HG03103 (cell line): ENCODE data around the gene BBS12.
A peak's percentile ranks its signal among the peaks of the same experiment; 100 is the strongest.

Experiments
- ATAC-seq: cut with Tn5 transposase; IDR thresholded peaks from one replicate; pipeline ENCODE4 v1.9.1; 2021; ENCODE audit warnings: low read depth; ENCODE audit not compliant: unreplicated experiment

BBS12 gene

DNA sequence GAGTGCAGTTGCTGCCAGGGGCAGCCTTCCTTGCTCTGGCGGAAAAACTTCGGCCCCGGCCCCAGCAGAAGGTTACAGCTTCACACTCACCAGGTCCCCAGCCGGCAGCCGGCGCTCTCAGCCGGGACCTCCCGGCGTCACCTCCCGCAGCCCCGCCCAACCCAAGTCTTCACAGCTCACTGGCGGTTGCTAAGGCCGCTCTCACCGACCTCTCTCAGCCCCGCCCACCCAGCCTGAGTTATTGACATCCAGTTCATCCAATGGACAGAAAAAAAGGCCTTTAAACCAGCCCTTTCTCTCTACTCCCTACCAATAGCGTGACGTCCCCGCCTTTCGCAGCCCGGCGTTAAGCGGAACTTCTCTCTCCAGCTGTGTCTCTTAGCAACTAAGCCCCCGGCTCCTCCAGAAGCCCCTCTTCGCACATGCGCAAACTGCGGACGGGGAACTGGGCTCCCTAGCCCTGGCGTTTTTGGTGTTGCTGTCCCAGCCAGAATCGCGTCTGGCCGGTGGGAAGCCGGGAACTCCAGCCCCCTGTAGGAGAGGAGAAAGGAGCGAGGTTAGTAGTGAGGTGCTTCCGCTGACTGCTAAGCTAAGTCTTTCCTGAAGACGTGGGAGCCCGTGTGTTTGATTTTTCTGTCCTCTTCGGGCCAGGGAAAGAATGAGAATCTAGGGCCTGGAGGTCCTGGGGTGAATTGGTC is at the start of gene BBS12:
Gene BBS12, plus strand, starts transcription at position 376 of the 698 bp plus-strand sequence. CDS start 9,189 bp downstream, outside the sequence.
- ATAC-seq = peak; percentile 100

DNA sequence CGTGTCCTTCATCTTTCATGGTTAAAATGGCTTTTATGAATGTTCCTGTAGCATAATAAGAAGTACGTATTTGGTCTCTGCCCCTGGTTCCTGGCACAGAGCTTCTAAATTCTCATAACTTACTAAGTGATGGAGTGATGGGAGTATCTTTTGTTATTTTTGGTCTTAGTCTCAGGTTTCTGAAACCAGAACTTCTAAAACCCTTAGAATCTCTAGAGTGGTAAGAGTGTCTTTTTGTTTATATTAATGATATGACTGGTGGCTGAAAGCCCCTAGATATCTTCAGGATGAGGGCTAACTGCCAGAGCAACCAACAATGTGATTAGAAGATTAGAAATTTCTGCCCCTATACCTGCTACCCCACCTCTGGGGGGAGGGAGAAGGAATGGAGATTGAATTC is 45.8 kb upstream of the BBS12 start:
- ATAC-seq = no peak

DNA sequence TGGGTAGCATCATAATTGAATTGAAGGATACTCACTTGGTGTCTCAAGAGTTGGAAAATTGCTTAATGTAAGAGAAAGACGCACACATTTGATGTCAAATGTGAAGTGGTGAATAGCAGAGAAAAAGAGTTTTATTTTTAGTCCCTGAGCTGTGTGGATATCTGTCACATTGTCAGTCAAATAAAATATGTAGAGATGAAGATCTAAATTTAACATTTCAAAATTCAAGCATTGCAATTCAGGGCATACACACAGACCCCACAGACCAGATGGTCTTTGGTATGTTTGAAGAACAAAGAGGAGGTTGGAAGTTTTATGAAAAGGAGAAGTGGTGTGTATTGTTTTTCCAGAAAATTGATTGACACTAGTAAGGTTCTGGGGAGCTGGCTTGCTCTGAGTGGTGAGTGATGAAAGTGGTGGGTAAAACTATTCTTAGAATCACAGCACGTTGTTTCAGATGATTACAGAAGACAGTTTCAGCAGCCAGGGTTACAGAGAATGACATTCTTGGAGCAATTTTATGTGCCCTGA is 44.9 kb upstream of the BBS12 start:
- peak; percentile 61 for ATAC-seq

DNA sequence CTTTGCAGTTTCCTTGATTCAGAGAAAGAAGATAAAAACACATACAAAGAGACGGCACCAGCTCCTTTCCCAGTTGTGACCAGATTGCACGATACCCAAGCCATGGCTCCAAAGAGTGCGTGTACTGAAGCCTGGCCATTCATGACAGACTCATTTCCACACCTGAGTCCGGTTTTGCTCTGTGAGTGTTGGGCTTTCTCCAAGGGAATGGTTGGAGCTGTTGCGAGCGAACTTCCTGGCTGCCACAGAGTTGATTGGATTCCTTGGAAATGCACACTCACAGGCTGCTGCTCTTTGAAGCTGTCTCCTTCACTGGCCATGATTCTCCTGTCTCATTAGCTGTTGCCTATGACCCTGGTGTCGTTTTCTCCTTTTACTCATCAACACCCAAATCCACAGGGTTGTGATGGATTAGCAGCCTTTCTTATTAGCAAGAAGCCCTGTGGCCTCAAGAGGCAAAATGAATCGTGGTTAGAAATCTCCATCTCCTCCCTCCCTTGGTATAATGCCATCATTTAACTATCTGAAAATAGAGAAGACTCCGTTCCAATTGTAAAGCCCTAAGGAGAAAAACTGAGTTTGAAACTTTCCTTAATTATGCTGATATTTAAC is 43.9 kb upstream of the BBS12 start:
- ATAC-seq = no peak

DNA sequence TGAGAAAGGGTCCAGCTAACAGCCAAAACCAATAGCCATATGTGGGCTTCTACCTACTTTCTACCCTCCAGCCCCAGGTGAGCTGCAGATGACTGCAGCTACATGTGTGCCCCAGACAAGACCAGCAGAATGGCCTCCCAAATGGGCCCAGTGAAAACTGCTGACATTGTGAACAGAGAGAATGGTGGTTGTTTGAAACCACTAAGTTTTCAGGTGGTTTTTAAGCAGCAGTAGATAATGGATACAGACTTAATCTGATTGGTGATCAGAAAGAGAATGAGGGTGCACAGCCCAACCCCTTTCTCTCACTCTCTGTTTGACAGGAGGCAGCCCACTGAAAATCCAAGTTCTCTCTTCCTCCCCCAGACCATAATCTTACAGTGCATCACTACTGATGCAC is 42.5 kb upstream of the BBS12 start:
- peak; percentile 66 for ATAC-seq

DNA sequence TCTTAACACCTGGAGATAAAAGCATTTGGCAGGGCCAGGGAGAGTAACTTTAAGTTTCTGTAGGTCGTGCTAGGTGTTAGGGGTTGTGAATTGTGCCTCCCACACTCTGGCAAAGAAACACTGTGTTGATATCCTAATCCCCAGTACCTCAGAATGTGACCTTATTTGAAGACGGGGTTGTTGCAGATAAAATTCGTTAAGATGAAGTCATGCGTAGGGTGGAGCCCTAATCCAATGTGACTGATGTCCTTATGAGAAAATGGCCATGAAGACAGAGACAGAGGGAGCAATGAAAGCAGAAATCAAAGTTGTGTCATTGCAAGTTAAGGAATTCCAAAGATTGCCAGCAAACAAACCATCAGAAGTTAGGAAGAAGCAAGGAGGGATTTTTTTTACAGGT is 40.5 kb upstream of the BBS12 start:
- ATAC-seq = no peak

GRCh38 chr4:122692641-122693520 is 39.6 kb upstream of the BBS12 start:
- no peak for ATAC-seq

- ATAC-seq = no peak
These were observed 37.3 kb upstream of the BBS12 start for GRCh38 chr4:122695226-122695625.

GRCh38 chr4:122700178-122700725 is 32.3 kb upstream of the BBS12 start:
- no peak for ATAC-seq

- ATAC-seq = no peak
These were observed 31.4 kb upstream of the BBS12 start for GRCh38 chr4:122701061-122701460.

DNA sequence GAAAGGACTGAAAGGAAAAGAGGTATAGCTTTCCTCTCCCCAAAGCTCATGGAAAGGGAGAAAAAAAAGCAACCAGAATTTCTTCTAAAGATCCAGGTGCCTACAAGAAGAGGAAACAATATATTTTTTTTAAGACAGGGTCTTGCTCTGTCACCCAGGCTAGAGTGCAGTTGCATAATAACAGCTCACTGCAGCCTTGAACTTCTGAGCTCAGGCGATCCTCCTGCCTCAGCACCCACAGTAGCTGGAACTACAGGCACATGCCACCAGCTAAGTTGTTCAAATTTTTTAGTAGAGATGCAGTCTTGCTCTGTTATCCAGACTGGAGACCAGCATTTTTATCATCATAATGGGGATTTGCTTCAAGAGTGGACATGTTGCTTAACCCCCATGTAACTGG is 30.5 kb upstream of the BBS12 start:
- no peak for ATAC-seq

GRCh38 chr4:122702939-122703338 is 29.6 kb upstream of the BBS12 start:
- ATAC-seq = no peak

GRCh38 chr4:122703868-122704267 is 28.6 kb upstream of the BBS12 start:
- no peak for ATAC-seq

GRCh38 chr4:122705009-122705408 is 27.5 kb upstream of the BBS12 start:
- no peak for ATAC-seq

DNA sequence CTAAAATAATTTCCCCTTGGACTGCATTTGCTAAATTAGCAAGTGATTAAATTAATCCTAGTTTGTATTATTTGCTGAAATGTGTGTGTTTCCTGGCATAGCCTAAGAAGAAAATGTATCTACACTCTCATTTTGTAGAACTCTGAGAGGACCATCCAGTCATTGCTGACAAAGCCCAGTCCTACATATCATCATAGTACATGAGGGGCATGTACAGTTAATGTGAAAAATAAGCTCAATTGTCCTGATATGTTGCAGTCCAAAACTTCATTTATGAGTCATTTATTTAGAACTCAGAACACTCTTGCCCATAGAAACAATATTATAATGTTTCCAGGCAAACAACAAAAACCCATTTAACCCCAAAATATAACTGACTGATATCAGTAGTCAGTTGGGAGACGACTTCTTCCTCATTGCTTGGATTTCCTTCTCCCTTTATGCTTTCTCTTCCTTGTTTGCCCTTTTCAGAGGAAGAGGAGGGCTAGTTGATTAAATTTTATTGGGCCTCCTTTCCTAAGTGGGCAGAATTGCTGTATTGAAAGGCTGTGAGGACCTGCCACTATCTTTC is 26.9 kb upstream of the BBS12 start:
- ATAC-seq = no peak

- no peak for ATAC-seq
These were observed 26.0 kb upstream of the BBS12 start for GRCh38 chr4:122706511-122706910.

DNA sequence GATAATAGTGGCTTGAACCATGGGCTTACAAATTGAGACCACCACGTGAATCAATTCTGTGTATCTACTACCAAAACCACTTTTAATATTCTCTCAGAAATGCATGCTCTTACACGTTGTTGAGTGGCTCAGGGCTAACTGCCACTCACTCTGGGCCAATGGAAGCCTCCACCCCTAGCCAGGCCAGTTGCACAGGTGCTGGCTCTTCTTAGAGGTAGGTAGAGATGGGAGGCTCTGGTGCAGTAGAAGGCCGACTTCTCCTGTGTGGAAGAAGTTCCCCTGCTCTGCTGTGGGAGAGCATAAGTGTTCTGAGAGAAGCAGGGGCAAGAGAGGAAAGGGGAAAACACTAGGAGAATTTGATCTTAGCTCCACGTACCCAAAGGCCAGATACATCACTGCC is 25.0 kb upstream of the BBS12 start:
- ATAC-seq = no peak

DNA sequence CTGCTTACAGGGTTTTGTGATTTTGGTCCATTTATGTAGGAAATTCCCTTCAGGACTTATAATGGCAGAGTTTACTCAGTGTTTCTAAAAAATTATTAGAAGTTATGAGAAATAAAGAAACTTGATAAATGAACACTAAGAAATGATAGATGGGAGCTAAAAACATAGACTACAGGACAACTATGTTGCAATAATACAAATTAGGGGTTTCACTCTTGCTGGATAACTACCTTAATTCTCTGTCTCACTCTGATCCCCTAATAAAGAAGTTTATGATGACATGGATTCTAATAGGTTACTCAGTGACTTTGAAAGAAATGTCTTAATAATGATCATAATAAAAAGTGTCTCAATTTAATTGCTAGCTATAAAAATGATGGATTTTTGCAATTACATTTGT is 23.3 kb upstream of the BBS12 start:
- ATAC-seq = no peak

DNA sequence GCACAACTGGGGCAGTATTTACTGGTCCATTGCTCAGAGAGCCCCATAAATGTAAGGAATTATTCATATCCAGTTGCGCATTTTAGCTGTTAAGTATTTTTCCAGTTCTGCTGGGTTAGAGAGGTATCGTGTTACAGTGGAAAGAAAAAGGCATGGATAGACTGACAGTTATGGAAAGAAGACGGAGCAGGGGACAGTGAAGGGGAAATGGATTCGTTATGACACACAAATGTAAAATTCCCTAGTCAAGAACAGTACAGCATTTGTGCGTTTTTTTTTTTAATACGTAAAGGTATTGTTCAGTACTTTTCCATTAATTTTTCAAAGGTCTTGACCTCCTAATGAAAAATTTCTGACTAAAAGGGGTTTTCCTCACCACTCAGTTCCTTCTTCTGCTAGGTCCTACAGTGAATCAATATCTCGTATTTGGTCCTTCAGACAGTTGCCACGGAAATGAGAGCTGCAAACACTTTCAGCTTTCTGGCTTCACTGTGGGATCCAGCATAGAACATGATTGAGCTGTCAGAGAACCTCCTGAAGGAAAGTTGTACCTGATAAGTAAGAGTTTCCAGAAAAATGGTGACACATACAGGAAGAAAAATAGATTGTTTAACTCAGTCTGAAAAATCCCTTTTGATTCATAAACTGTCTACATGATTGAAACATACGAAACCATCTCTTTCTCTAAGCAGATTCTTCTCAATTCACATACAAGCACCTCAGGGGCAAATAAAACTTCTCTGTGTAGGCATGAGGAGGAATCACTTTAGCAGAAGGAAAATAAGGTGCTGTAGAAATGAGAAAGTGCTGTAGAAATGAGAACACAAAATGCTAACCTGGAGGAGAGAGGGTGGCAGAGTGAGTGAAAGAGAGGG is 21.8 kb upstream of the BBS12 start:
- ATAC-seq = peak; percentile 58

GRCh38 chr4:122711919-122712318 is 20.6 kb upstream of the BBS12 start:
- ATAC-seq = no peak
